HG02885 (cell line): ENCODE data around the gene DDRGK1.
A peak's percentile ranks its signal among the peaks of the same experiment; 100 is the strongest.

Source experiments
- ATAC-seq: cut with Tn5 transposase; IDR thresholded peaks from one replicate; pipeline ENCODE4 v1.9.1; 2021; ENCODE audit warnings: mild to moderate bottlenecking; ENCODE audit not compliant: unreplicated experiment, poor library complexity

Gene DDRGK1

GRCh38 chr20:3204124-3204794 is at the start of gene DDRGK1:
Gene DDRGK1, minus strand, starts transcription at chr20:3204682. Its CDS starts 55 bp downstream, at chr20:3204627.
- peak; percentile 78 for ATAC-seq

- no peak for ATAC-seq
These were observed 47.3 kb upstream of the DDRGK1 start for GRCh38 chr20:3251806-3252205.

- no peak for ATAC-seq
These were observed 45.6 kb upstream of the DDRGK1 start for GRCh38 chr20:3250091-3250504.

- no peak for ATAC-seq
These were observed 44.5 kb upstream of the DDRGK1 start for GRCh38 chr20:3248993-3249347.

- no peak for ATAC-seq
These were observed 43.9 kb upstream of the DDRGK1 start for GRCh38 chr20:3248167-3248992.

GRCh38 chr20:3247638-3248037 is 43.2 kb upstream of the DDRGK1 start:
- no peak for ATAC-seq

- no peak for ATAC-seq
These were observed 42.2 kb upstream of the DDRGK1 start for GRCh38 chr20:3246682-3247081.

- ATAC-seq: no peak
These were observed 41.2 kb upstream of the DDRGK1 start for GRCh38 chr20:3245711-3246110.

- no peak for ATAC-seq
These were observed 40.7 kb upstream of the DDRGK1 start for GRCh38 chr20:3245156-3245555.

GRCh38 chr20:3244613-3245012 is 40.1 kb upstream of the DDRGK1 start:
- no peak for ATAC-seq

- no peak for ATAC-seq
These were observed 39.4 kb upstream of the DDRGK1 start for GRCh38 chr20:3243718-3244358.

GRCh38 chr20:3242172-3242692 is 37.8 kb upstream of the DDRGK1 start:
- no peak for ATAC-seq

GRCh38 chr20:3240776-3241363 is 36.4 kb upstream of the DDRGK1 start:
- ATAC-seq: no peak

- no peak for ATAC-seq
These were observed 35.6 kb upstream of the DDRGK1 start for GRCh38 chr20:3239867-3240775.

GRCh38 chr20:3239026-3239866 is 34.8 kb upstream of the DDRGK1 start, which contains the start of gene SLC4A11:
Gene SLC4A11, minus strand, starts transcription at chr20:3239190. Its CDS starts 53 bp downstream, at chr20:3239137.
- ATAC-seq: peak; percentile 56

GRCh38 chr20:3238616-3239025 is 34.1 kb upstream of the DDRGK1 start:
- peak; percentile 45 for ATAC-seq

- ATAC-seq: no peak
These were observed 33.6 kb upstream of the DDRGK1 start for GRCh38 chr20:3237958-3238615.
